Right lung (tissue), 5 donors: ENCODE measurements around the gene LDLRAD4. TPM values are rescaled to one million over a fixed set of nuclear protein-coding genes. Genes with fewer than 3 reads are reported as not detected.
"Not testable (repeated sequence)": the region's sequence is repeated elsewhere in the genome, so short reads cannot be mapped to it uniquely, and the experiment has no call there.

Source experiments
- DNase-seq, 2 donors: peaks; one replicate each; pipeline ENCODE4 v3.0.0-alpha.2; 2013
- polyA plus RNA-seq, 5 donors: library from polyadenylated mRNA; unstranded; fragments of 120-200 nt; gene quantifications; one replicate each; pipeline versions ENCODE4 v1.2.1 to v1.2.3, GENCODE V29; 2013; ENCODE audit warnings: inconsistent platforms in 1 of 5, low replicate concordance in 1 of 5; ENCODE audit not compliant: insufficient read length in 5 of 5, insufficient read depth in 1 of 5

Gene LDLRAD4
- polyA plus RNA-seq, 5 donors: 14.2 to 18.6 (median 15.1) TPM

DNA sequence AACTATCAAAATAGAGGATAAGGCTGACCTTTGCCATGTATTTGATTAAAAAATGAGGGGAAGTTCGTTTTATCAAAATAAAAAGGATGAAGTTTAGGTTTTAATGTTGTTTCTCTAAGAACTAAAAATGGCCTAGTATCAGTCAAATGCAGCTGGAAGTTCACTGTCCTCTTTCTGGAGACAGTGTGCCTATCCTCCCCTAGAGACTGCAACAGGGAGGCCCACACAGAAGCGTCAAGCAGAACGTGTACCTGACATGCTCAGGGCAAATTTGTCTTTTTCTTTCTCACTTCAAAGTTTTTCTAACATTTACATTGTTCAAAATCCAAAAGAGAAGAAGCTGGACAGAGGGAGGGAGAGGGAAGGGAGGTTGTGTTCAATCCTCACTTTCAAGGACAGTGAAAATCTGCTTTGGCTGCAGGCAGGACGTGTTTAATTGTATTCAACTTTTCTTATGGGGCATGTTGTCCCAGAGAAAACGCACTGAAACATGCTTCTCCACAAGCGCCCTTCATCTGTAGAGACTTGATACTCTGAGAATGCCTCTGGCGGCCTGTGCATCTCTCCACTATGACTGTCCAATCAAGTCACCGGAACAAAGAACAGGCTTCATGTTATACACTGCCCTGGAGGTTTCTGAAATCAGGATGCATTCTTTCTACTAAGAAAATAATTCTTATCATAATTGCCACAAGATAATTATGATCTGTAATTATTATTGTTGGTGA is 442.7 kb downstream of the LDLRAD4 start:
- DNase-seq: no peak

DNA sequence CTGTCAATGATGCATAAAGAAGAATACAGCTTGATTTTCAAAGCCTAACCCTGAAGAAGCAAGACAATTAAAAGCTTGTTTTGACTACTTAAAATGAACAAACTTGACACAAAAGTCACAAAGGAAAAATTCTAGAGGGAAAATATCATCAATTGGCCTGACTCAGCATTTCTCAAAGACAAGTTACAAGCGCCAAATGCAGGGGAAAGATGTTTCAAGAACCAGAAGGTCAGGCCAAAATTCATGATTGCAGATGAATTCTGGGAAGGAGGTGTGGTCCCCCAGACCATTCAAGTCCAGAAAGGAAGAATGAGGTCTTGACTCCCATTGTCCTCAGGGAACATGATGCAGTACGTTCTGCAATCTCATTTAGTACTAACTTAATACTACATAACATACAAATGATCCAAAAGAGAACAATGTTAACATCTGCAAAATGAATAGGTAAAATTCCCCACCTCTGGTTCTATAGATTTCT is 443.3 kb downstream of the LDLRAD4 start:
- no peak for DNase-seq

DNA sequence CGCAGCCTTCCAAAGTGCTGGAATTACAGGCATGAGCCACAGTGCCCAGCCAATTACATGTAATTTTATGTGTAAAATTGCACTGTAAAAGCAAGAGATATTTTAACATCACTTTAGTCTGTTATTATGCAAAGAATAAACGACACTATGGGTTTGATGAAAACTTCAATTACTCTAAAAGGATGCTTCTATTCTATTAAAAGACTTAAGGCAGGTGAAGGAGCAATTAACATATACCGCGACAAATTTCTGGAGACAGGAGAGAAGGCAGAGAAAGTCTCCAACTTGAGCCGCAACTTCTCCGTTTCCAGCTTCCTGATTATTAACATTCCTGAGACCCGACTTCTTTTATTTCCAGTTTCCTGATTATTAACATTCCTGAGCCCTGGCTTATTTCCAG is 454.1 kb downstream of the LDLRAD4 start:
- DNase-seq: no peak

DNA sequence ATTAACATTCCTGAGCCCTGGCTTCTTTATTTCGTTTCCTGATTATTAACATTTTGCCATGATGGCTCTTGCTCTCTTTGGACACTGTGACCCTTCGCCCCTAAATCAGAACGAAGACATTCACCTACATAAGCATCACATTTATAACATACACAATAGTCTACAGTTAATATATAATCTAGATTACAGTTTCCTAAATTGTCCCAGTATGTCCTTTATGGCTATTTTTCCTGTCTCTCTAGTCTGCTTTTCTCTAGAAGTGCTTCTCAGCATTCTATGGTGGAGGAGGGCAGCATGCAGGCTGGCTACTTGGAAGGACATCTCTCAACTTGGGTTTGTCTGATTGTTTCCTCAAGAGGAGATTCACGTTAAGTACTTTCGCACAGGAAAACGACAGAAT is 457.9 kb downstream of the LDLRAD4 start:
- no peak for DNase-seq

DNA sequence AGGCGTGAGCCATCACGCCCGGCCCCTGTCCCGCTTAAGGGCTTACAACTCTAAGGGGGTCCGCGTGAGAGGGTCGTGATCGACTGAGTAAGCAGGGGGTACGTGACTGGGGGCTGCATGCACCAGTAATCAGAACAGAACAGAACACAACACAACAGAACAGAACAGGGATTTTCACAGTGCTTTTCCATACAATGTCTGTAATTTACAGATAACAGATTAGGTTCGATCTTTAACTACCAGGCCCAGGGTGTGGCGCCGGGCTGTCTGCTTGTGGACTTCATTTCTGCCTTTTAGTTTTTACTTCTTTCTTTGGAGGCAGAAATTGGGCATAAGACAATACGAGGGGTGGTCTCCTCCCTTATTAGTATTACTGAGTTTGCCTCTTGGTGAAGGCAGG is 458.8 kb downstream of the LDLRAD4 start:
- not testable (repeated sequence) for DNase-seq

DNA sequence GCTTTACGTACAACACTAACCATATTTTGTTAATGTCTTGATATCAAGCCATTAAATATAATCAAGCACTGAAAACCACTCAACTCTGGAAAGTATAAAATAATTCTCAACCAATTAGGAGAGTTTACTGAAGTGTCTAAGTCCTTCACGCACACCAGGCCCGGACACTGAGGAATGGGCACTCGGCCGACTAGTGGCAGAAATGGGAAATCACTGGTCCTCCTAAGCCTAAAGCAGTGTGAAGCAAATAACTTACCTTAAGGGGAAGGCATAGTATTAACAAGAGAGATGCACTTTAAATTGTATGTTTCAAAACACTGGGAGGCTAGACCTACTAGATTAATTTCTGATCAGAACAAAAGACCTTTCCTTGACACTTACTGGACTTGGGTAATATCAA is 462.1 kb downstream of the LDLRAD4 start:
- DNase-seq: no peak

DNA sequence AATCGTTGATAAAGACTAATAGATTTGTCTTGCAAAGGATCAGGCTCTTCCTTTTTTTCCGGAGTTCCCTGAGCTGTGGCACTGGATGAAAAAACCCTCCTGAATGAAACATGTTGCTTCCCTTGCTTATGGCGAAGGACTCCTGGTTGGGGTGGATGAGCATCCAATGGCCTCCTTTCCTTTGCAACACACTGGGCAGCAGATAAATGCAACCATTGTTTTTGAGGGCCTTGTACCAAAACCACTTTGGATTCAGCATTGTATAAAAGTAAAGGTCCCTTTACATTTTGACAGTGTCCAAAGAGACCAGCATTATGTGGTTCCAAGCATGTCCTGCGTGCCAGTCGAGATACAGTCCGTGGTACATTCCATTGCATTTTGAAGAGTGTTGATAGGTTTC is 463.1 kb downstream of the LDLRAD4 start:
- DNase-seq: no peak

DNA sequence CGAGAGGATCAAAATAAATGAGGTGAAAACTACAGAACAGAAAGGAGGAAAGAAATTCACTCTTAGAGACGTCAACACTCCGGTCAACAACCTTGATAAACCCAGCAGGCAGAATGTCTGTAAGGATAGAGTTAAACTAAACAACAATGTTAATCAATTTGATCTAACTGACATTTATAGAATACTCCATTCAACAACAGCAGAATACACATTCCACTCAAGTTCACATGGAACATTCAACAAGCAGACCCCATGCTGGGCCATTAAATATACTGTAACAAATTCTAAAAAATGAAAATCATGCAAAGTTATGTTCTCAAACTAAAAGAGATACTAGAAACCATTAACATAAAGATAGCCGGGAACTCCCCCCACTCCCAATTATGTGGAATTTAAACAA is 466.0 kb downstream of the LDLRAD4 start:
- no peak for DNase-seq

DNA sequence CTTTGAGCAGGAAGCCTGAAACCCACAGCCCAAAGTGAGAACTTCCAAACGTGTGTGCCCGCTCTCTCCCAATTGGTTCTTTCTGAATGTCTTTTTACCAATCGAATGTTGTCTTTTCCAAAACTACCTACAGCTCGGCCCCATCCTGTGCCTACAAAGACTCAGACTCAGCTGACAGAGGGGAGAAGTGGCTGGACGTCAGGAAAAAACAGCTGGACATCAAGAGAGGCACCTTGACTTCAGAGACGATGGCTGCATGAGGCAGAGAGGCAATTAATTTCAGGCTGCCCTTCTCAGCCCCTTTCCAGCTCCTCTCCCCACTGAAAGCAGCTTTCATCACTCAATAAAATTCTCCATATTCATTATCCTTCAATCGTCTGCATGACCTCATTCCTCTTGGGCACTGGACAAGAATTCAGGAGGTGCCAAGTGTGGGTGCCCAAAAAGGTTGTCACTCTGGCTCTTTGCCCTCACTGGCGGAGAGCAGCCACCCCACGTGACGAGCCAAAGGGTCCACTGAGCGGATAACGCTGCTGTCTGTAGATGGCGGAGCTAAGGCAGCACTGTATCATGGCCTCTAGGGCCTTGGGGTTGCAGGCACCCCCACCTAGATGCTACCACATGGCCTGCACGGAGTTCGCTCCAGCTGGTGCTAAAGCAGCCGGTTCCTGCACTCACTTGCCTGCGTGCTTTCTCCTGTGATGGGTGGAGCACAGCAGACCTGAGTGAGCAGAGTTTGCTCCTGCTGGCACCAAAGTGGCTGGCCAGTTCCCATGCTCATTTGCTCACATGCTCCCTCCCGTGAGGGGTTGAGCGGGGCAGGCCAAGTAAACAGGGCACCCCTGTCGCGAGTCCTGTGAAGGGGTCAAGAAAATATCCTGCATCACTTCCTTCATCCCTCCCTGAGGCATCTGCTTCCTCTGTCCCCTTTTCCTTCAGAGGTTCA is 469.9 kb downstream of the LDLRAD4 start:
- DNase-seq: no peak

DNA sequence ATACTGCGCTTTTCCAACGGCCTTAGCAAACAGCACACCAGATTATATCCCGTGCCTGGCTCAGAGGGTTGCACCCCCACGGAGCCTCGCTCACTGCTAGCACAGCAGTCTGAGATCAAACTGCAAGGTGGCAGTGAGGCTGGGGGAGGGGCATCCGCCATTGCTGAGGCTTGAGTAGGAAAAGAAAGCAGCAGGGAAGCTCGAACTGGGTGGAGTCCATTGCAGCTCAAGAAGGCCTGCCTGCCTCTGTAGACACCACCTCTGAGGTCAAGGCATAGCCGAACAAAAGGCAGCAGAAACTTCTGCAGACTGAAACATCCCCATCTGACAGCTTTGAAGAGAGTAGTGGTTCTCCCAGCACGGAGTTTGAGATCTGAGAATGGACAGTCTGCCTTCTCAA is 471.5 kb downstream of the LDLRAD4 start:
- DNase-seq: not testable (repeated sequence)

DNA sequence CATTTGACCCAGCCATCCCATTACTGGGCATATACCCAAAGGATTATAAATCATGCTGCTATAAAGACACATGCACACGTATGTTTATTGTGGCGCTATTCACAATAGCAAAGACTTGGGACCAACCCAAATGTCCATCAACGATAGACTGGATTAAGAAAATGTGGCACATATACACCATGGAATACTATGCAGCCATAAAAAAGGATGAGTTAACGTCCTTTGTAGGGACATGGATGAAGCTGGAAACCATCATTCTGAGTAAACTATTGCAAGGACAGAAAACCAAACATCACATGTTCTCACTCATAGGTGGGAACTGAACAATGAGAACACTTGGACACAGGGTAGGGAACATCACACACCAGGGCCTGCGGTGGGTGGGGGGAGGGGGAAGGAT is 476.8 kb downstream of the LDLRAD4 start:
- not testable (repeated sequence) for DNase-seq

DNA sequence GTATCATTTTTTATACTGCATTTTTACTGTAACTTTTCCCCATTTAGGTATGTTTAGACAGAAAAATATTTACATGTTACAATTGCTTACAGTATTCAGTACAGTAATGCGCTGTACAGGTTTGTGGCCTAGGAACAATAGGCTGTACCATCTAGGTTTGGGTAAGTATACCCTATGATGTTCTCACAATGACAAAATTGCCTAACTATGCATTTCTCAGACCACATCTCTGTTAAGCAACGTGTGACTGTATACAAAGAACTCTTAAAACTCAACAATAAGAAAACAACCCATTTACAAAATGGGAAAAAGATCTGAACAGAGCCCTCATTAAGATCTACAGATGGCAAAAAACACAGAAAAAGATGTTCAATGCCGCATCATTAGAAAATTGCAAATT is 478.4 kb downstream of the LDLRAD4 start:
- no peak for DNase-seq

DNA sequence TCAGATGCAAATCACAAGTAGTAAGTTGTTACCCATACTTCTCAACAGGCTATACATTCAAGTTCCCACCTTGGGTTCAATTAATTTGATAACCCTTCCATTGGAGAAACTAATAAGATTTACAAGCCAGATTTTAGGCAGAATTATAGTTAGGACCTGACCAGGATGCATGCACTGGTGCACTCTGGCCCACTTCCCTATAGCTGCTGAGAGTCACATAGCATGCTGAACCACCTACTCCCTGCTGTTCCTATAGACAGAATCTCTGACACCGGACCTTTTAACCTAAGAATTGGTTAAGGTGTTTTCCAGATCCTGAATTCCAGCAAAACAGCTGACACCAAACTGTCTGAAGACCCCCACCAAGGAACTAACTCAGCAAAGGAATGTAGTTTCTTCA is 481.6 kb downstream of the LDLRAD4 start:
- no peak for DNase-seq

Other genes with a start within 250 kb of the LDLRAD4 start
- 10 to 100 TPM; 37.3 to 56.3 (median 46.3) TPM for gene CEP192, start 227.4 kb upstream of the LDLRAD4 start, polyA plus RNA-seq